ENCODE data around the gene KIAA1586.
"Not testable (repeated sequence)": the region's sequence is repeated elsewhere in the genome, so short reads cannot be mapped to it uniquely, and the experiment has no call there.

KIAA1586 gene

GRCh38 chr6:57035549-57035948 lies 10.9 kb upstream of the KIAA1586 start:
- H3K9me2 ChIP-seq (replicated peaks; ENCODE audit: control insufficient read depth, low read length): no peaks in the 10 kb centered on the region
- no peak overlapping the region for H3K4me2 ChIP-seq (ENCODE audit: low read length)
- no peaks in the 10 kb centered on the region for H3K79me2 ChIP-seq (ENCODE audit: control insufficient read depth, low read length)
- H3K36me3 ChIP-seq (ENCODE audit: control insufficient read depth, low read length): no peaks in the 10 kb centered on the region
- H3K4me3 ChIP-seq (ENCODE audit: low read length): no peak overlapping the region
- H3F3A ChIP-seq (ENCODE audit: control insufficient read depth, insufficient read depth): no peaks in the 10 kb centered on the region
- no peaks in the 10 kb centered on the region for H3K4me1 ChIP-seq (ENCODE audit: control insufficient read depth, low read length)
- no peaks in the 10 kb centered on the region for H3K9me3 ChIP-seq (ENCODE audit: control insufficient read depth, insufficient read depth, low read length)
- H3K27ac ChIP-seq (ENCODE audit: low read depth, low read length): no peak overlapping the region
- no peaks in the 10 kb centered on the region for H4K20me1 ChIP-seq (ENCODE audit: control insufficient read depth, insufficient read depth, low read depth, low read length)
- TF ChIP-seq CTCF (IDR thresholded peaks at IDR 0.05; ENCODE audit: low read depth, low read length, poor library complexity, severe bottlenecking): no peak
- TF ChIP-seq EZH2phosphoT487 (IDR thresholded peaks at IDR 0.05; ENCODE audit: borderline replicate concordance, low read length): no peak
- H3K27me3 ChIP-seq (ENCODE audit: control insufficient read depth, low read length): peaks cover 16% of the 10 kb centered on the region

- Histone ChIP-seq H3K36me3 (ENCODE audit: control insufficient read depth, low read length) (no peaks in the 10 kb centered on the region), H3K4me3 (ENCODE audit: low read length) (no peak overlapping the region), H3K9me2 (replicated peaks; ENCODE audit: control insufficient read depth, low read length) (no peaks in the 10 kb centered on the region), H3K4me2 (ENCODE audit: low read length) (no peak overlapping the region), H3K79me2 (ENCODE audit: control insufficient read depth, low read length) (no peaks in the 10 kb centered on the region), H3K27ac (ENCODE audit: low read depth, low read length) (no peak overlapping the region), H3F3A (ENCODE audit: control insufficient read depth, insufficient read depth) (no peaks in the 10 kb centered on the region), H4K20me1 (ENCODE audit: control insufficient read depth, insufficient read depth, low read depth, low read length) (no peaks in the 10 kb centered on the region), H3K4me1 (ENCODE audit: control insufficient read depth, low read length) (no peaks in the 10 kb centered on the region), H3K27me3 (ENCODE audit: control insufficient read depth, low read length) (peaks cover 11% of the 10 kb centered on the region), H3K9me3 (ENCODE audit: control insufficient read depth, insufficient read depth, low read length) (no peaks in the 10 kb centered on the region)
- no peak for TF ChIP-seq CTCF (IDR thresholded peaks at IDR 0.05; ENCODE audit: low read depth, low read length, poor library complexity, severe bottlenecking)
- TF ChIP-seq EZH2phosphoT487 (IDR thresholded peaks at IDR 0.05; ENCODE audit: borderline replicate concordance, low read length): no peak
Measured at GRCh38 chr6:57038906-57039305, 7.6 kb upstream of the KIAA1586 start.

GRCh38 chr6:57040011-57040410 lies 6.5 kb upstream of the KIAA1586 start:
- Histone ChIP-seq H3K4me1 (ENCODE audit: control insufficient read depth, low read length) (no peaks in the 10 kb centered on the region), H4K20me1 (ENCODE audit: control insufficient read depth, insufficient read depth, low read depth, low read length) (no peaks in the 10 kb centered on the region), H3K79me2 (ENCODE audit: control insufficient read depth, low read length) (no peaks in the 10 kb centered on the region), H3F3A (ENCODE audit: control insufficient read depth, insufficient read depth) (no peaks in the 10 kb centered on the region), H3K9me2 (replicated peaks; ENCODE audit: control insufficient read depth, low read length) (no peaks in the 10 kb centered on the region), H3K36me3 (ENCODE audit: control insufficient read depth, low read length) (no peaks in the 10 kb centered on the region), H3K4me2 (ENCODE audit: low read length) (no peak overlapping the region), H3K27ac (ENCODE audit: low read depth, low read length) (no peak overlapping the region), H3K27me3 (ENCODE audit: control insufficient read depth, low read length) (peaks cover 6% of the 10 kb centered on the region), H3K9me3 (ENCODE audit: control insufficient read depth, insufficient read depth, low read length) (no peaks in the 10 kb centered on the region), H3K4me3 (ENCODE audit: low read length) (no peak overlapping the region)
- TF ChIP-seq CTCF (IDR thresholded peaks at IDR 0.05; ENCODE audit: low read depth, low read length, poor library complexity, severe bottlenecking): no peak
- no peak for TF ChIP-seq EZH2phosphoT487 (IDR thresholded peaks at IDR 0.05; ENCODE audit: borderline replicate concordance, low read length)

- Histone ChIP-seq H3K4me1 (ENCODE audit: control insufficient read depth, low read length) (peaks cover 20% of the 10 kb centered on the region), H3K79me2 (ENCODE audit: control insufficient read depth, low read length) (peaks cover 13% of the 10 kb centered on the region), H3K36me3 (ENCODE audit: control insufficient read depth, low read length) (peaks cover 11% of the 10 kb centered on the region)
- H3K9me2 ChIP-seq (replicated peaks; ENCODE audit: control insufficient read depth, low read length); H3K4me2 ChIP-seq (ENCODE audit: low read length); H3K27ac ChIP-seq (ENCODE audit: low read depth, low read length); H3K27me3 ChIP-seq (ENCODE audit: control insufficient read depth, low read length); H3F3A ChIP-seq (ENCODE audit: control insufficient read depth, insufficient read depth); H3K4me3 ChIP-seq (ENCODE audit: low read length); H4K20me1 ChIP-seq (ENCODE audit: control insufficient read depth, insufficient read depth, low read depth, low read length); H3K9me3 ChIP-seq (ENCODE audit: control insufficient read depth, insufficient read depth, low read length): not testable (repeated sequence)
Measured at GRCh38 chr6:57044061-57044460, 2.4 kb upstream of the KIAA1586 start.
